Sigmoid colon (tissue), 4 donors: Measurements from ENCODE around the gene RBP4.

Source experiments
- POLR2A ChIP-seq, 2 donors: fragments of 450-650 bp; IDR thresholded peaks; one replicate each; pipeline ENCODE4 v1.6.1; 2016; ENCODE audit warnings: antibody characterized with exemption in 2 of 2, mild to moderate bottlenecking in 2 of 2, moderate library complexity in 2 of 2
- POLR2AphosphoS5 ChIP-seq, 4 donors: sonication (generic); formaldehyde crosslinking; IDR thresholded peaks; one replicate each; pipeline ENCODE4 v1.6.1; 2017; ENCODE audit warnings: antibody characterized with exemption in 4 of 4
- TF ChIP-seq, protein P1 (sequence below), 4 experiments: fragments of 450-650 bp in 3 of 4; fragments of 200-600 bp in 1 of 4; IDR thresholded peaks; one replicate each; pipeline ENCODE4 v1.5.1; 2016 to 2019; ENCODE audit warnings: antibody characterized with exemption in 4 of 4, mild to moderate bottlenecking in 3 of 4, moderate library complexity in 2 of 4

DNA sequence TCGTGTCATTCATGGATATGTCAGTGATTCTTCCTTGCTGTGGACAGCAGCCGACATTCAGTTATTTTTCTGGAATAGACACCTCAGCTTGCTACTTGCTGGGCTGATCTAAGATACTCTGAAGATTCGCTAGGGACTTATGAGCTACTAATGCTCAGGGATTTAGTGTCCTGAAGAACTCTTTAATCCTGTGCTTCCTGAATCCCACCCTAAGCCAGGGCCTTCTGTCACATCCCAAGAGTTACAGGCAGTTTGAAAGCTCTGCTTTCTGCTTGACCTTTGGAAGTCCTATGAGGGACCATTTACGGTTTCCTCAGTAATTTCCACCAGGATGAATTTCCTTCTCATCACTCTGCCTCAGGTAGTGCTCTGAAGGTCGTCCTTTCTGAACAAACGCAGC is 11.3 kb upstream of the RBP4 start, which contains the start of gene PDE6C:
- no peak for TF ChIP-seq POLR2AphosphoS5 (IDR thresholded peaks at IDR 0.05)
- TF ChIP-seq POLR2A (IDR thresholded peaks at IDR 0.05): no peak
- TF ChIP-seq, protein P1, sequence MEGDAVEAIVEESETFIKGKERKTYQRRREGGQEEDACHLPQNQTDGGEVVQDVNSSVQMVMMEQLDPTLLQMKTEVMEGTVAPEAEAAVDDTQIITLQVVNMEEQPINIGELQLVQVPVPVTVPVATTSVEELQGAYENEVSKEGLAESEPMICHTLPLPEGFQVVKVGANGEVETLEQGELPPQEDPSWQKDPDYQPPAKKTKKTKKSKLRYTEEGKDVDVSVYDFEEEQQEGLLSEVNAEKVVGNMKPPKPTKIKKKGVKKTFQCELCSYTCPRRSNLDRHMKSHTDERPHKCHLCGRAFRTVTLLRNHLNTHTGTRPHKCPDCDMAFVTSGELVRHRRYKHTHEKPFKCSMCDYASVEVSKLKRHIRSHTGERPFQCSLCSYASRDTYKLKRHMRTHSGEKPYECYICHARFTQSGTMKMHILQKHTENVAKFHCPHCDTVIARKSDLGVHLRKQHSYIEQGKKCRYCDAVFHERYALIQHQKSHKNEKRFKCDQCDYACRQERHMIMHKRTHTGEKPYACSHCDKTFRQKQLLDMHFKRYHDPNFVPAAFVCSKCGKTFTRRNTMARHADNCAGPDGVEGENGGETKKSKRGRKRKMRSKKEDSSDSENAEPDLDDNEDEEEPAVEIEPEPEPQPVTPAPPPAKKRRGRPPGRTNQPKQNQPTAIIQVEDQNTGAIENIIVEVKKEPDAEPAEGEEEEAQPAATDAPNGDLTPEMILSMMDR (IDR thresholded peaks at IDR 0.05): no peak
